ENCODE measurements around the gene CADPS. TPM values are rescaled to one million over a fixed set of nuclear protein-coding genes. Genes with fewer than 3 reads are reported as not detected.

The CADPS gene
- total RNA-seq, 4 donors from 2014 or later = 0.82 to 13.2 TPM; not detected in 2

DNA sequence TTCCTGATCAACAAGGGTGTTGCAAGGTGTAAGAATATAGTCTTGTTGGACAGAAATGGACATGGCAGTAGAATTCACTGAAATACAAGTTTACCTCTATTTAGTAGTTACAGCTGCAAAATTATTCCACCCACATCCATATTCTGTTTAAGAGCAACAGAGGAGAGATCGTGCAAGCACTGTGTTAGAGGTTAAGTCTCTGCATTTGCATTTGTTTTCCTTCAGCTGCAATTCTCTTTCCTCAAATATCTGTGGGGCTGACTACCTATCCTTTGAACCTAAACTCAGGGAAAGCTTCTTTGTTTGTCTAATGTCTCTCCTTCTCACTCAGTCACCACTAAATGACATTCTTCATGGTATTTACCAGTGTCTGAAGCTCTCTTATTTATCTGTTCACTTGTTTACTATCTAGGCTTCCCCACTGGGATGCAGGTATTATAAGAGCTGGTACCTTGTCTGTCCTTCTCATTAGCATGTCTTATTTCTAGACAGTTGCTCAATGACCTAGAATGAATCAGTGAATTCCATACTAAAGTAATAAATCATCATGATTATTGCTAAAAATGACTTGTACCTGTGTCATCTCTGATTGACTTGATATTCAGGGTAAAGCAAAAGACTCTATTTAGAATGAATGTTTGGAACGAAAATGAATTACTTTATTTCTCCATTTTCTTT lies 326.5 kb downstream of the CADPS start:
- peaks cover 0 to 3% of the 10 kb centered on the region in 2 donors for H3K27me3 ChIP-seq
- no peak overlapping the region for H3K27ac ChIP-seq
- no peak overlapping the region for H3K4me3 ChIP-seq
- no peak for DNase-seq
- no peaks in the 10 kb centered on the region for H3K9me3 ChIP-seq
- H3K4me1 ChIP-seq = no peaks in the 10 kb centered on the region
- intact Hi-C loops (cut with DNase I; ENCODE audit: low total_unique reads) = no loop called here
- no peak for TF ChIP-seq POLR2A (IDR thresholded peaks at IDR 0.05)
- TF ChIP-seq, protein P1, sequence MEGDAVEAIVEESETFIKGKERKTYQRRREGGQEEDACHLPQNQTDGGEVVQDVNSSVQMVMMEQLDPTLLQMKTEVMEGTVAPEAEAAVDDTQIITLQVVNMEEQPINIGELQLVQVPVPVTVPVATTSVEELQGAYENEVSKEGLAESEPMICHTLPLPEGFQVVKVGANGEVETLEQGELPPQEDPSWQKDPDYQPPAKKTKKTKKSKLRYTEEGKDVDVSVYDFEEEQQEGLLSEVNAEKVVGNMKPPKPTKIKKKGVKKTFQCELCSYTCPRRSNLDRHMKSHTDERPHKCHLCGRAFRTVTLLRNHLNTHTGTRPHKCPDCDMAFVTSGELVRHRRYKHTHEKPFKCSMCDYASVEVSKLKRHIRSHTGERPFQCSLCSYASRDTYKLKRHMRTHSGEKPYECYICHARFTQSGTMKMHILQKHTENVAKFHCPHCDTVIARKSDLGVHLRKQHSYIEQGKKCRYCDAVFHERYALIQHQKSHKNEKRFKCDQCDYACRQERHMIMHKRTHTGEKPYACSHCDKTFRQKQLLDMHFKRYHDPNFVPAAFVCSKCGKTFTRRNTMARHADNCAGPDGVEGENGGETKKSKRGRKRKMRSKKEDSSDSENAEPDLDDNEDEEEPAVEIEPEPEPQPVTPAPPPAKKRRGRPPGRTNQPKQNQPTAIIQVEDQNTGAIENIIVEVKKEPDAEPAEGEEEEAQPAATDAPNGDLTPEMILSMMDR (IDR thresholded peaks at IDR 0.05) = no peak
- H3K36me3 ChIP-seq = no peaks in the 10 kb centered on the region

DNA sequence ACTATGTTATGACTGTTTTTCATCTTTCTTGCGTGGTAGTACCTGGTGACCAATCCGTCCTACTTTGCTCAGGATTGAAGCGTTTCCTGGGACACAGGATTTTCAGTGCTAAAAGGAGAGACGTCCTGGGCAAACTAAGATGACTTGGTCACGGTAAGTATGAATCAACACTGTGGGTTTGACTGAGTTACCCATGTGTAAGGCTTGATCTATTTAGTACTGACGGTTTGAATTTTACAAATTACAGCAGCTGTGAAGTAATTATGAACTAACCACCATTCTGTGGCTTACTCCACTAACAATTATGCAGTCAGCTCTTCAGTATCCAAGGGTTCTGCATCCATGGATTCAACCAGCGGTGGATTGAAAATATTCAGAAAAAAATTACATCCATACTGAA lies 328.9 kb downstream of the CADPS start:
- no peak overlapping the region for H3K27ac ChIP-seq
- TF ChIP-seq, protein P1 (IDR thresholded peaks at IDR 0.05) = no peak
- no peak for TF ChIP-seq POLR2A (IDR thresholded peaks at IDR 0.05)
- no peak overlapping the region for H3K4me3 ChIP-seq
- DNase-seq = no peak
- H3K36me3 ChIP-seq = no peaks in the 10 kb centered on the region
- H3K4me1 ChIP-seq = no peaks in the 10 kb centered on the region
- peaks cover 0 to 3% of the 10 kb centered on the region in 2 donors for H3K27me3 ChIP-seq
- H3K9me3 ChIP-seq = no peaks in the 10 kb centered on the region
- intact Hi-C loops (cut with DNase I; ENCODE audit: low total_unique reads) = no loop called here

- no peaks in the 10 kb centered on the region for H3K9me3 ChIP-seq
- TF ChIP-seq, protein P1 (IDR thresholded peaks at IDR 0.05) = no peak
- no peak for TF ChIP-seq POLR2A (IDR thresholded peaks at IDR 0.05)
- no peaks in the 10 kb centered on the region for H3K36me3 ChIP-seq
- no peak overlapping the region for H3K4me3 ChIP-seq
- H3K27me3 ChIP-seq = peaks cover 0 to 3% of the 10 kb centered on the region in 2 donors
- H3K4me1 ChIP-seq = no peaks in the 10 kb centered on the region
- DNase-seq = no peak
- H3K27ac ChIP-seq = no peak overlapping the region
- intact Hi-C loops (cut with DNase I; ENCODE audit: low total_unique reads) = no loop called here
These were observed 333.0 kb downstream of the CADPS start for GRCh38 chr3:62542185-62542584.

DNA sequence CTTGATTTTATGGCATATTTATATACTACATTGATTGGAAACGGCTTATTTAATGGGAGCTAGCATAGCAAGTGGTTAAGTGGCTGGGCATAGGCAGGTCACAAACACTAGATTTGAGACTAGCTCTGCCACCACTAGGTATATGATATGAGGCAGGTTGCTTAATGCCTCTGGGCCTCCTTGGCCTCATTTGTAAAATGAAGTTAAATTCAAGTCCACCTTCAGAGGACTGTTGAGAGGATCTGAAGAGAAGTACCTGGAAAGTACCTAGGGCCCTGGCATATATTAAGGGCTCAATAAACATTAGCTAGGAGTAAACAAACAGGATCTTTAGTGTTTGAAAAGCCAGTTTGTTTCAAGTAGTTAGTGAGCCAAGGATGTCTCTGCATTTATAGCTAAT lies 335.5 kb downstream of the CADPS start:
- Histone ChIP-seq H3K4me1 (no peaks in the 10 kb centered on the region), H3K36me3 (no peaks in the 10 kb centered on the region), H3K27me3 (no peaks in the 10 kb centered on the region), H3K9me3 (no peaks in the 10 kb centered on the region), H3K27ac (no peak overlapping the region), H3K4me3 (no peak overlapping the region)
- TF ChIP-seq, protein P1 (IDR thresholded peaks at IDR 0.05) = no peak
- TF ChIP-seq POLR2A (IDR thresholded peaks at IDR 0.05) = no peak
- DNase-seq = no peak
- intact Hi-C loops (cut with DNase I; ENCODE audit: low total_unique reads) = no loop called here

DNA sequence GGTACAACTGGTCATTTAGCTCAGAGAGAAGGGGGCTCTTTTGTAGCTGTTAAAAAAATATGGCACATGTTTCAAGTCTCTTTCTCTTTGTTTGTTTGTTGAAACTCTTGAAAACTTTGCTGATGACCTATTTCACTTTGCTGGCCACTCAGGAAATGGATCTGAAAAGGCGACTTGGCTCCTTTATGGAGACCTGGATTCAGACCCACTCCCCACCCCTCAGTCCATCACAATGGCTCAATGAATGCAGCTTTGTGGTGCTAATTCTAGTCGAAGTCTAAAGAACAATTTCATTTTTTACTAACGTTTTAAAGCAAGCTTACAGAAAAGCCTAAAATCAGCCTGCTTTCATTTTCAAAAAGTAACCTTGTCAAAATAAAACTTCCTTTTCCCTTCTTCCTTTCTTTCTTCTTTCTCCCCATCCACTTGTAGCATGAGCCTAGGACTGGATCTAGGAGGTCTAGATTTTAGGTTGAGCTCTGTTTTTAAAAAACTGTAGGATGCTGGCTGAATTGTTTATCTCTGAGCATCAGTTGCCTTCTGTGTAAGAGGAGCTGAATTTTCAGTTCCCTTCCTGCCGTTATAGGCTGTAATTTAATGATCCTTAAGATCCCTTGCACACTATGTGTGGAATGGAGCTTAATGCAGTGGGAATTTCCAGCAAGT lies 336.4 kb downstream of the CADPS start:
- no peak overlapping the region for H3K27ac ChIP-seq
- no peak for DNase-seq
- no peaks in the 10 kb centered on the region for H3K4me1 ChIP-seq
- no peaks in the 10 kb centered on the region for H3K27me3 ChIP-seq
- intact Hi-C loops (cut with DNase I; ENCODE audit: low total_unique reads) = no loop called here
- no peaks in the 10 kb centered on the region for H3K36me3 ChIP-seq
- no peaks in the 10 kb centered on the region for H3K9me3 ChIP-seq
- H3K4me3 ChIP-seq = no peak overlapping the region
- TF ChIP-seq POLR2A (IDR thresholded peaks at IDR 0.05) = no peak
- TF ChIP-seq, protein P1 (IDR thresholded peaks at IDR 0.05) = no peak
